ENCODE measurements around the gene MARVELD1. TPM values are rescaled to one million over a fixed set of nuclear protein-coding genes. Genes with fewer than 3 reads are reported as not detected.

Gene MARVELD1
- total and polyA plus RNA-seq, 2 of the 8 experiments (the other 6 are each of a cell fraction or from before 2014, with no cell fraction given): 28.1 to 37.3 TPM

GRCh38 chr10:97729014-97729413, 15.5 kb downstream of the MARVELD1 start:
- H2BK120ac ChIP-seq (replicated peaks; ENCODE audit: low read depth, low read length): no peak overlapping the region
- no peaks in the 10 kb centered on the region for H3K79me1 ChIP-seq (ENCODE audit: low read depth, low read length)
- H3K4me3 ChIP-seq (ENCODE audit: extremely low read depth in 1 of 4, insufficient read depth in 2 of 4, low read depth in 3 of 4, low read length in 4 of 4): no peak overlapping the region
- H2BK20ac ChIP-seq (ENCODE audit: low read length): no peak overlapping the region
- no peak overlapping the region for H4K5ac ChIP-seq (ENCODE audit: insufficient read length, low read depth, low read length)
- H2BK5ac ChIP-seq (ENCODE audit: low read depth, low read length): no peak overlapping the region
- H3K23me2 ChIP-seq (ENCODE audit: low read depth, low read length): no peaks in the 10 kb centered on the region
- H3K9ac ChIP-seq (replicated peaks in 1 of 4; ENCODE audit: extremely low read depth in 1 of 4, low read depth in 3 of 4, low read length in 3 of 4): no peak overlapping the region
- no peak overlapping the region for H3K27ac ChIP-seq (ENCODE audit: low read depth, low read length)
- 91% methylated on average over 5 of the region's 5 CpGs; no CpG with 5 or more reads in 1 of the 2 experiments for WGBS, 2 experiments (ENCODE audit: extremely low coverage in 1 of 2, insufficient coverage in 1 of 2, insufficient read length in 1 of 2, insufficient replicate concordance in 2 of 2, low coverage in 1 of 2, low lambda C conversion rate in 2 of 2, missing lambda C conversion rate in 1 of 2)
- H4K91ac ChIP-seq (replicated peaks; ENCODE audit: insufficient read length, low read length): no peak overlapping the region
- no peak overlapping the region for H2BK12ac ChIP-seq (ENCODE audit: low read depth, low read length)
- no peaks in the 10 kb centered on the region for H3K4me1 ChIP-seq (replicated peaks in 1 of 4; ENCODE audit: control insufficient read depth in 3 of 4, insufficient read depth in 4 of 4, low read length in 3 of 4)
- FAIRE-seq: no peak
- H2BK15ac ChIP-seq (ENCODE audit: low read length): no peak overlapping the region
- H3K14ac ChIP-seq (ENCODE audit: insufficient read length): no peak overlapping the region
- H3K9me3 ChIP-seq (ENCODE audit: insufficient read depth in 2 of 2, low read depth in 1 of 2, low read length in 1 of 2): no peaks in the 10 kb centered on the region
- no peaks in the 10 kb centered on the region for H4K20me1 ChIP-seq (replicated peaks in 1 of 2; ENCODE audit: control insufficient read depth in 1 of 2, insufficient read depth in 2 of 2, low read length in 2 of 2)
- H3K56ac ChIP-seq (replicated peaks; ENCODE audit: insufficient read length, low read depth, low read length): no peak overlapping the region
- H3K36me3 ChIP-seq (ENCODE audit: control insufficient read depth in 2 of 4, insufficient read depth in 4 of 4, low read length in 3 of 4): no peaks in the 10 kb centered on the region
- no peak overlapping the region for H4K8ac ChIP-seq (ENCODE audit: extremely low read depth, insufficient read depth, low read length)
- POLR2A ChIA-PET (ENCODE audit: partially characterized antibody): interaction anchor here (0.6 to 15.1 kb wide), 2 partner anchors 16 to 120 kb away, joined by 5 to 234 read pairs; partner anchors contain the start of gene MARVELD1
- no peak overlapping the region for H2AFZ ChIP-seq (ENCODE audit: low read length)
- no peak overlapping the region for H3K23ac ChIP-seq (ENCODE audit: insufficient read length)
- H3K4ac ChIP-seq (replicated peaks; ENCODE audit: insufficient read length, low read depth, low read length): no peak overlapping the region
- no peak overlapping the region for H3K4me2 ChIP-seq (ENCODE audit: insufficient read depth in 1 of 2, low read depth in 2 of 2, low read length in 2 of 2)
- H2AK5ac ChIP-seq (ENCODE audit: low read depth, low read length): no peak overlapping the region
- H3K27me3 ChIP-seq (replicated peaks in 1 of 4; ENCODE audit: control insufficient read depth in 3 of 4, extremely low read depth in 1 of 4, insufficient read depth in 3 of 4, low read length in 3 of 4): peaks cover 0 to 3% (median 0%) of the 10 kb centered on the region in 4 experiments; a peak in 1 of 7 replicates
- CTCF ChIA-PET (ENCODE audit: partially characterized antibody): interaction anchor here (0.6 to 15.1 kb wide), 6 partner anchors 16 to 51 kb away, joined by 3 to 773 read pairs (median 6); partner anchors contain the start of genes AVPI1 and MARVELD1
- H3K18ac ChIP-seq (ENCODE audit: extremely low read depth, low read length): no peak overlapping the region
- no peak for DNase-seq (ENCODE audit: low read depth in 1 of 2, low spot score in 2 of 2)
- no peaks in the 10 kb centered on the region for H3K79me2 ChIP-seq (ENCODE audit: control insufficient read depth in 1 of 2, insufficient read depth in 2 of 2, low read length in 2 of 2)
- TF ChIP-seq ZNF274 (IDR thresholded peaks at IDR 0.05; ENCODE audit: borderline replicate concordance, extremely low read depth, low read length) (no peak), SIRT6 (IDR thresholded peaks at IDR 0.05; ENCODE audit: low read length) (no peak), TAF7 (optimal IDR thresholded peaks at IDR 0.05; ENCODE audit: borderline replicate concordance, low read depth, low read length) (no peak), CHD1 (IDR thresholded peaks at IDR 0.05; ENCODE audit: low read depth, low read length) (no peak), NANOG (IDR thresholded peaks at IDR 0.05; ENCODE audit: insufficient read depth, low read depth, low read length, poor library complexity, severe bottlenecking) (no peak), SP2 (IDR thresholded peaks at IDR 0.05; ENCODE audit: low read length) (no peak), ASH2L (IDR thresholded peaks at IDR 0.05; ENCODE audit: low read length) (no peak), CBX8 (IDR thresholded peaks at IDR 0.05; ENCODE audit: borderline replicate concordance, low read depth, low read length) (no peak), CBX5 (IDR thresholded peaks at IDR 0.05; ENCODE audit: low read depth, low read length) (no peak), RAD21 (IDR thresholded peaks at IDR 0.05 in 1 of 2, conservative IDR thresholded peaks at IDR 0.05 in 1 of 2; ENCODE audit: low read depth in 2 of 2, low read length in 2 of 2) (no peak), CHD2 (IDR thresholded peaks at IDR 0.05; ENCODE audit: low read length) (no peak)
- TF ChIP-seq, protein P1, sequence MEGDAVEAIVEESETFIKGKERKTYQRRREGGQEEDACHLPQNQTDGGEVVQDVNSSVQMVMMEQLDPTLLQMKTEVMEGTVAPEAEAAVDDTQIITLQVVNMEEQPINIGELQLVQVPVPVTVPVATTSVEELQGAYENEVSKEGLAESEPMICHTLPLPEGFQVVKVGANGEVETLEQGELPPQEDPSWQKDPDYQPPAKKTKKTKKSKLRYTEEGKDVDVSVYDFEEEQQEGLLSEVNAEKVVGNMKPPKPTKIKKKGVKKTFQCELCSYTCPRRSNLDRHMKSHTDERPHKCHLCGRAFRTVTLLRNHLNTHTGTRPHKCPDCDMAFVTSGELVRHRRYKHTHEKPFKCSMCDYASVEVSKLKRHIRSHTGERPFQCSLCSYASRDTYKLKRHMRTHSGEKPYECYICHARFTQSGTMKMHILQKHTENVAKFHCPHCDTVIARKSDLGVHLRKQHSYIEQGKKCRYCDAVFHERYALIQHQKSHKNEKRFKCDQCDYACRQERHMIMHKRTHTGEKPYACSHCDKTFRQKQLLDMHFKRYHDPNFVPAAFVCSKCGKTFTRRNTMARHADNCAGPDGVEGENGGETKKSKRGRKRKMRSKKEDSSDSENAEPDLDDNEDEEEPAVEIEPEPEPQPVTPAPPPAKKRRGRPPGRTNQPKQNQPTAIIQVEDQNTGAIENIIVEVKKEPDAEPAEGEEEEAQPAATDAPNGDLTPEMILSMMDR (IDR thresholded peaks at IDR 0.05; ENCODE audit: control extremely low read depth in 1 of 3, insufficient read depth in 1 of 3, low read depth in 1 of 3, low read length in 3 of 3): no peak
